IMR-90 (cell line): Measurements from ENCODE around the gene PALLD.

ENCODE experiments used
- POLR2A ChIP-seq: IDR thresholded peaks from 2 replicates; pipeline ENCODE4 v1.6.1; 2012; ENCODE audit warnings: mild to moderate bottlenecking, low read depth, low read length
- TF ChIP-seq, protein P1 (sequence below): conservative IDR thresholded peaks from 2 replicates; pipeline ENCODE4 v1.5.1; 2012; ENCODE audit warnings: mild to moderate bottlenecking, low read depth, low read length, improper control_type of control experiment
- TF ChIP-seq, protein P2 (sequence below): fragments of 150-350 bp; IDR thresholded peaks from 2 replicates; pipeline ENCODE4 v1.6.1; 2016; ENCODE audit warnings: low read depth, mild to moderate bottlenecking, low read length, moderate library complexity, borderline replicate concordance
- TF ChIP-seq, protein P3 (sequence below): fragments of 150-350 bp; IDR thresholded peaks from 2 replicates; pipeline ENCODE4 v1.6.1; 2017; ENCODE audit warnings: mild to moderate bottlenecking, antibody characterized with exemption, low read length, low read depth

DNA sequence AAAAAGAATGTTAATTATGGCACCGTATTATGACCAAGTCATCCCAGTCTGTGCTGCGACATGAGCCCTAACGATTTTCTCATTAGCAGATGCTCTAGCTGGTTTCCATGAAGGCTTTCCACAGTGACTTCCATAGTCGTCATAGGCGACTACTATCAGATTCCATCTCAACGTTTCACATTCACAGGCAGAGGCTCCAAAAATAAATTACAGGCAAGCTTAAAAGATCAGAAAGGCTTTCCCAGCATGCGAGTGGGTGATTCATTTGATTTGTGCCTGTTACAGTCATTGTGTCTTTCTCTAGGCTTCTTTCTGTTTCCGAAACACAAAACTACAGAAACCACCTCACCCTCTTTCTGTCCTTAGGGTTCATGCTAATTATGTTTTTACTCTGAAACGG is 43.2 kb downstream of the PALLD start:
- TF ChIP-seq, protein P1, sequence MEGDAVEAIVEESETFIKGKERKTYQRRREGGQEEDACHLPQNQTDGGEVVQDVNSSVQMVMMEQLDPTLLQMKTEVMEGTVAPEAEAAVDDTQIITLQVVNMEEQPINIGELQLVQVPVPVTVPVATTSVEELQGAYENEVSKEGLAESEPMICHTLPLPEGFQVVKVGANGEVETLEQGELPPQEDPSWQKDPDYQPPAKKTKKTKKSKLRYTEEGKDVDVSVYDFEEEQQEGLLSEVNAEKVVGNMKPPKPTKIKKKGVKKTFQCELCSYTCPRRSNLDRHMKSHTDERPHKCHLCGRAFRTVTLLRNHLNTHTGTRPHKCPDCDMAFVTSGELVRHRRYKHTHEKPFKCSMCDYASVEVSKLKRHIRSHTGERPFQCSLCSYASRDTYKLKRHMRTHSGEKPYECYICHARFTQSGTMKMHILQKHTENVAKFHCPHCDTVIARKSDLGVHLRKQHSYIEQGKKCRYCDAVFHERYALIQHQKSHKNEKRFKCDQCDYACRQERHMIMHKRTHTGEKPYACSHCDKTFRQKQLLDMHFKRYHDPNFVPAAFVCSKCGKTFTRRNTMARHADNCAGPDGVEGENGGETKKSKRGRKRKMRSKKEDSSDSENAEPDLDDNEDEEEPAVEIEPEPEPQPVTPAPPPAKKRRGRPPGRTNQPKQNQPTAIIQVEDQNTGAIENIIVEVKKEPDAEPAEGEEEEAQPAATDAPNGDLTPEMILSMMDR = no peak
- TF ChIP-seq POLR2A = no peak
- TF ChIP-seq, protein P2, sequence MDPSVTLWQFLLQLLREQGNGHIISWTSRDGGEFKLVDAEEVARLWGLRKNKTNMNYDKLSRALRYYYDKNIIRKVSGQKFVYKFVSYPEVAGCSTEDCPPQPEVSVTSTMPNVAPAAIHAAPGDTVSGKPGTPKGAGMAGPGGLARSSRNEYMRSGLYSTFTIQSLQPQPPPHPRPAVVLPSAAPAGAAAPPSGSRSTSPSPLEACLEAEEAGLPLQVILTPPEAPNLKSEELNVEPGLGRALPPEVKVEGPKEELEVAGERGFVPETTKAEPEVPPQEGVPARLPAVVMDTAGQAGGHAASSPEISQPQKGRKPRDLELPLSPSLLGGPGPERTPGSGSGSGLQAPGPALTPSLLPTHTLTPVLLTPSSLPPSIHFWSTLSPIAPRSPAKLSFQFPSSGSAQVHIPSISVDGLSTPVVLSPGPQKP = no peak
- TF ChIP-seq, protein P3, sequence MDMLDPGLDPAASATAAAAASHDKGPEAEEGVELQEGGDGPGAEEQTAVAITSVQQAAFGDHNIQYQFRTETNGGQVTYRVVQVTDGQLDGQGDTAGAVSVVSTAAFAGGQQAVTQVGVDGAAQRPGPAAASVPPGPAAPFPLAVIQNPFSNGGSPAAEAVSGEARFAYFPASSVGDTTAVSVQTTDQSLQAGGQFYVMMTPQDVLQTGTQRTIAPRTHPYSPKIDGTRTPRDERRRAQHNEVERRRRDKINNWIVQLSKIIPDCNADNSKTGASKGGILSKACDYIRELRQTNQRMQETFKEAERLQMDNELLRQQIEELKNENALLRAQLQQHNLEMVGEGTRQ = no peak
